Thyroid gland (tissue), 4 donors: Measurements from ENCODE around the gene AMZ1. TPM values are rescaled to one million over a fixed set of nuclear protein-coding genes. Genes with fewer than 3 reads are reported as not detected.
"Not testable (repeated sequence)": the region's sequence is repeated elsewhere in the genome, so short reads cannot be mapped to it uniquely, and the experiment has no call there.

Experiments used
- DNase-seq, 2 donors: peaks; one replicate each; pipeline ENCODE4 v3.0.0-alpha.2; 2019
- H3K27ac ChIP-seq, 3 donors: fragments of 200-600 bp; sonication (generic); 1 replicate in 2 of 3; 2 replicates in 1 of 3; pipeline ENCODE4 v1.5.1; 2016 to 2019; ENCODE audit warnings: mild to moderate bottlenecking in 1 of 3, moderate library complexity in 1 of 3
- H3K27me3 ChIP-seq: fragments of 200-600 bp; sonication (generic); one replicate; pipeline ENCODE4 v1.5.1; 2019
- H3K36me3 ChIP-seq, 2 donors: fragments of 200-600 bp; sonication (generic); one replicate each; pipeline ENCODE4 v1.5.1; 2016 to 2019
- H3K4me1 ChIP-seq, 2 donors: fragments of 200-600 bp; sonication (generic); one replicate each; pipeline ENCODE4 v1.5.1; 2017 to 2019
- H3K4me3 ChIP-seq, 3 donors: fragments of 200-600 bp; sonication (generic); replicated peaks in 1 of 3; 1 replicate in 2 of 3; 2 replicates in 1 of 3; pipeline ENCODE4 v1.5.1; 2016; ENCODE audit warnings: mild to moderate bottlenecking in 1 of 3
- H3K9me3 ChIP-seq: fragments of 200-600 bp; sonication (generic); one replicate; pipeline ENCODE4 v1.5.1; 2017
- CTCF ChIP-seq, 6 experiments: fragments of 200-600 bp in 3 of 6; fragments of 450-650 bp in 3 of 6; sonication (generic) in 3 of 6; IDR thresholded peaks; one replicate each; pipeline ENCODE4 v1.5.1; 2016 to 2019; ENCODE audit warnings: antibody characterized with exemption in 6 of 6, mild to moderate bottlenecking in 2 of 6, inconsistent platforms in 1 of 6, moderate library complexity in 1 of 6
- POLR2A ChIP-seq, 2 donors: fragments of 450-650 bp; IDR thresholded peaks; one replicate each; pipeline ENCODE4 v1.6.1; 2017; ENCODE audit warnings: antibody characterized with exemption in 2 of 2, mild to moderate bottlenecking in 2 of 2, moderate library complexity in 1 of 2
- WGBS, 2 donors: methylation state at CpG; one replicate each; pipeline ENCODE4 v1.1.5; 2017; 5-methylcytosine and 5-hydroxymethylcytosine counted together
- intact Hi-C: fragments of 100-400 bp; cut with DNase I; formaldehyde crosslinking; loops from one replicate; pipeline ENCODE4 v1.15.1; 2023
- total RNA-seq, 4 donors: library from RNA; depleted of rRNA; stranded (reverse); fragments of >200 nt; gene quantifications; one replicate each; pipeline ENCODE4 v1.2.3, GENCODE V29; 2016

The AMZ1 gene
- total RNA-seq, 4 donors from 2014 or later = 0.29 to 1.2 TPM; not detected in 2

- intact Hi-C loops = no loop called here
- Histone ChIP-seq H3K27ac (no peak overlapping the region), H3K27me3 (no peaks in the 10 kb centered on the region), H3K4me1 (no peaks in the 10 kb centered on the region), H3K36me3 (no peaks in the 10 kb centered on the region), H3K9me3 (no peaks in the 10 kb centered on the region), H3K4me3 (no peak overlapping the region)
- DNase-seq = no peak
- TF ChIP-seq POLR2A (IDR thresholded peaks at IDR 0.05) = no peak
- TF ChIP-seq CTCF (IDR thresholded peaks at IDR 0.05) = no peak
- 92 to 93% methylated on average over 15 to 17 of the region's 17 CpGs for WGBS, 2 donors
These were observed 48.5 kb downstream of the AMZ1 start for GRCh38 chr7:2736411-2736914.

GRCh38 chr7:2737005-2737743 is 49.2 kb downstream of the AMZ1 start:
- 91 to 93% methylated on average over 15 of the region's 15 CpGs for WGBS, 2 donors
- intact Hi-C loops = not testable (repeated sequence)

GRCh38 chr7:2737771-2738540 is 50.0 kb downstream of the AMZ1 start:
- no peak overlapping the region for H3K4me3 ChIP-seq
- no peaks in the 10 kb centered on the region for H3K9me3 ChIP-seq
- 79 to 82% methylated on average over 18 of the region's 18 CpGs for WGBS, 2 donors
- DNase-seq = no peak
- no peak for TF ChIP-seq CTCF (IDR thresholded peaks at IDR 0.05)
- TF ChIP-seq POLR2A (IDR thresholded peaks at IDR 0.05) = no peak
- no peaks in the 10 kb centered on the region for H3K27me3 ChIP-seq
- intact Hi-C loops = no loop called here
- H3K27ac ChIP-seq = no peak overlapping the region
- no peaks in the 10 kb centered on the region for H3K36me3 ChIP-seq
- H3K4me1 ChIP-seq = no peaks in the 10 kb centered on the region

More at GRCh38 chr7:2737005-2737743, 49.2 kb downstream of the AMZ1 start:
- H3K36me3 ChIP-seq, DNase-seq, H3K4me1 ChIP-seq, H3K9me3 ChIP-seq, H3K27me3 ChIP-seq, H3K27ac ChIP-seq, H3K4me3 ChIP-seq: not testable (repeated sequence)

- H3K9me3 ChIP-seq = no peaks in the 10 kb centered on the region
- H3K27me3 ChIP-seq = no peaks in the 10 kb centered on the region
- no peaks in the 10 kb centered on the region for H3K4me1 ChIP-seq
- intact Hi-C loops = no loop called here
- WGBS, 2 donors = 94 to 97% methylated on average over 16 to 19 of the region's 19 CpGs
- no peak for DNase-seq
- TF ChIP-seq CTCF (IDR thresholded peaks at IDR 0.05) = no peak
- no peak for TF ChIP-seq POLR2A (IDR thresholded peaks at IDR 0.05)
- H3K27ac ChIP-seq = no peak overlapping the region
- no peak overlapping the region for H3K4me3 ChIP-seq
- H3K36me3 ChIP-seq = no peaks in the 10 kb centered on the region
These were observed 51.0 kb downstream of the AMZ1 start for GRCh38 chr7:2738766-2739549.

GRCh38 chr7:2743523-2744185 is 55.7 kb downstream of the AMZ1 start:
- H3K36me3 ChIP-seq, DNase-seq, H3K4me1 ChIP-seq, H3K9me3 ChIP-seq, H3K4me3 ChIP-seq, intact Hi-C loops, H3K27ac ChIP-seq, H3K27me3 ChIP-seq: not testable (repeated sequence)
- 90 to 96% methylated on average over 16 to 19 of the region's 20 CpGs for WGBS, 2 donors

- intact Hi-C loops, H3K4me3 ChIP-seq, H3K27me3 ChIP-seq, H3K27ac ChIP-seq, H3K4me1 ChIP-seq, H3K36me3 ChIP-seq, DNase-seq, H3K9me3 ChIP-seq: not testable (repeated sequence)
These were observed 60.7 kb downstream of the AMZ1 start for GRCh38 chr7:2748684-2749083.
